ENCODE results near the gene SLK.

DNA sequence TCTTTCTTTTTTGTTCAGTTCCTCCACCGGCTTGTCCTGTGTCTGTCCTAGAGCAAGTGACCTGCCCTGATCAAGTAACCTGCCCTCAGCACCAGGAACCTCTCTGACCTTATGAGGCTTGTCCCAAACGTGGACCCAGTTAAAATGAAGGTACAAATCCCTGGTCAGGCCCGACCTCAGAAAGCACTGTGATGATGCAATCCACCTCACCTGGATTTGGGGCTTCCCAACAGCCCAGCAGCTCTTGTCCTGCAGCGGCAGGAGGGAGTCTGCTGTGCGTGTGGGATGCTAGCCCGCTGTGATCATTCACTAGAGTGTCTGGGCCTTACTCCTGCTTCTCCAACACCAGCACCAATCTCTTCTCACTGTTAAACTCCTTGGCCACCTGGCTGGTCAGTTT is 107.6 kb downstream of the SLK start:
- TF ChIP-seq POLR2A (IDR thresholded peaks at IDR 0.05; ENCODE audit: low read length) (no peak), GATA1 (IDR thresholded peaks at IDR 0.05; ENCODE audit: low read depth, low read length) (no peak)
